GM23338 (cell line): ENCODE data around the gene PDSS1. TPM values are rescaled to one million over a fixed set of nuclear protein-coding genes. Genes with fewer than 3 reads are reported as not detected.

Experiments used
- ATAC-seq: fragments of 200-7000 bp; cut with Tn5 transposase; 3 replicates; pipeline ENCODE4 v1.9.1; 2020
- DNase-seq: peaks from one replicate; pipeline ENCODE4 v3.0.0-alpha.2; 2015; ENCODE audit warnings: low spot score
- H2AFZ ChIP-seq: fragments of 200-600 bp; sonication (generic); 2 replicates; pipeline ENCODE4 v1.8.0; 2016; ENCODE audit warnings: antibody characterized with exemption, mild to moderate bottlenecking, moderate library complexity
- H3F3A ChIP-seq: fragments of 200-600 bp; sonication (generic); replicated peaks from 2 replicates; pipeline ENCODE4 v1.8.0; 2017; ENCODE audit warnings: antibody characterized with exemption, mixed run types, low read depth
- H3K27ac ChIP-seq: fragments of 200-600 bp; sonication (generic); 2 replicates; pipeline ENCODE4 v1.6.1; 2016; ENCODE audit warnings: low read depth
- H3K27me3 ChIP-seq: fragments of 200-600 bp; sonication (generic); 2 replicates; pipeline ENCODE4 v1.8.0; 2016; ENCODE audit warnings: mild to moderate bottlenecking, mixed run types, moderate library complexity; ENCODE audit not compliant: insufficient read depth
- H3K36me3 ChIP-seq: fragments of 200-600 bp; sonication (generic); 2 replicates; pipeline ENCODE4 v1.8.0; 2016; ENCODE audit warnings: mild to moderate bottlenecking; ENCODE audit not compliant: insufficient read depth
- H3K4me1 ChIP-seq: fragments of 200-600 bp; sonication (generic); 2 replicates; pipeline ENCODE4 v1.8.0; 2016; ENCODE audit warnings: mild to moderate bottlenecking, moderate library complexity; ENCODE audit not compliant: insufficient read depth
- H3K4me2 ChIP-seq: fragments of 200-600 bp; sonication (generic); 2 replicates; pipeline ENCODE4 v1.7.1; 2017; ENCODE audit warnings: mixed run types
- H3K4me3 ChIP-seq: fragments of 200-600 bp; sonication (generic); 2 replicates; pipeline ENCODE4 v1.6.1; 2016; ENCODE audit warnings: mixed run types
- H3K79me2 ChIP-seq: fragments of 200-600 bp; sonication (generic); replicated peaks from 2 replicates; pipeline ENCODE4 v1.8.0; 2017; ENCODE audit warnings: mild to moderate bottlenecking; ENCODE audit not compliant: insufficient read depth
- H3K9me2 ChIP-seq: fragments of 200-600 bp; sonication (generic); 2 replicates; pipeline ENCODE4 v1.8.0; 2017; ENCODE audit not compliant: insufficient read depth
- H4K20me1 ChIP-seq: fragments of 200-600 bp; sonication (generic); replicated peaks from 2 replicates; pipeline ENCODE4 v1.8.0; 2017; ENCODE audit warnings: mild to moderate bottlenecking; ENCODE audit not compliant: insufficient read depth
- H3K27ac Mint-ChIP-seq: 2 replicates; pipeline ENCODE4 v1.8.0; 2020; ENCODE audit warnings: inconsistent platforms, mild to moderate bottlenecking, moderate library complexity, mixed read lengths
- H3K27me3 Mint-ChIP-seq: 3 replicates; pipeline ENCODE4 v1.8.0; 2022; ENCODE audit warnings: low read depth, mild to moderate bottlenecking, moderate library complexity, mixed read lengths, inconsistent platforms; ENCODE audit not compliant: insufficient read depth, poor library complexity
- H3K36me3 Mint-ChIP-seq: 3 replicates; pipeline ENCODE4 v1.8.0; 2021; ENCODE audit warnings: low read depth, mild to moderate bottlenecking, inconsistent platforms, moderate library complexity, mixed read lengths
- H3K4me1 Mint-ChIP-seq: 3 replicates; pipeline ENCODE4 v1.8.0; 2020; ENCODE audit warnings: mild to moderate bottlenecking, inconsistent platforms, mixed read lengths
- H3K4me3 Mint-ChIP-seq: 3 replicates; pipeline ENCODE4 v1.8.0; 2021; ENCODE audit warnings: moderate library complexity, mild to moderate bottlenecking, inconsistent platforms, mixed read lengths
- H3K9me3 Mint-ChIP-seq: 3 replicates; pipeline ENCODE4 v1.8.0; 2020; ENCODE audit warnings: moderate library complexity, mild to moderate bottlenecking, inconsistent platforms, mixed read lengths
- CREB1 ChIP-seq: fragments of 250-450 bp; sonication (Bioruptor Pico); IDR thresholded peaks from 2 replicates; pipeline ENCODE4 v1.5.0; 2020; ENCODE audit warnings: low read depth, mild to moderate bottlenecking, moderate library complexity
- EZH2 ChIP-seq: fragments of 200-600 bp; sonication (generic); IDR thresholded peaks from one replicate; pipeline ENCODE4 v1.8.0; 2017; ENCODE audit warnings: antibody characterized with exemption, mild to moderate bottlenecking, low read depth; ENCODE audit not compliant: unreplicated experiment
- EZH2phosphoT487 ChIP-seq: fragments of 200-600 bp; sonication (generic); IDR thresholded peaks from one replicate; pipeline ENCODE4 v1.8.1; 2018; ENCODE audit warnings: antibody characterized with exemption; ENCODE audit not compliant: unreplicated experiment
- JUNB ChIP-seq: IDR thresholded peaks from one replicate; pipeline ENCODE4 v1.6.1; 2016; ENCODE audit warnings: antibody characterized with exemption; ENCODE audit not compliant: unreplicated experiment
- POLR2AphosphoS5 ChIP-seq: IDR thresholded peaks from 2 replicates; pipeline ENCODE4 v1.6.1; 2016; ENCODE audit warnings: antibody characterized with exemption, low read depth
- STAT1 ChIP-seq: IDR thresholded peaks from one replicate; pipeline ENCODE4 v1.6.1; 2016; ENCODE audit warnings: antibody characterized with exemption; ENCODE audit not compliant: unreplicated experiment
- ZNF114 ChIP-seq: fragments of 250-450 bp; sonication (Bioruptor Pico); IDR thresholded peaks from 2 replicates; pipeline ENCODE4 v1.5.0; 2020; ENCODE audit warnings: mild to moderate bottlenecking, moderate library complexity
- ZNF462 ChIP-seq: fragments of 250-450 bp; sonication (Bioruptor Pico); IDR thresholded peaks from 2 replicates; pipeline ENCODE4 v1.5.0; 2020; ENCODE audit warnings: mild to moderate bottlenecking, moderate library complexity
- polyA plus RNA-seq: library from polyadenylated mRNA; unstranded; fragments of >200 nt; fragmentation: Nextera tagmentation; extraction: Ambion mirVana; gene quantifications from 2 replicates; pipeline ENCODE4 v1.2.1, GENCODE V29; 2016
- total RNA-seq: library from RNA; depleted of rRNA; stranded (reverse); fragments of >200 nt; shearing (Covaris generic); gene quantifications from 2 replicates; pipeline ENCODE4 v1.2.3, GENCODE V29; 2014
- TF ChIP-seq, protein P1 (sequence below): IDR thresholded peaks from 2 replicates; pipeline ENCODE4 v1.6.1; 2016; ENCODE audit warnings: antibody characterized with exemption
- TF ChIP-seq, protein P2 (sequence below), 2 experiments: fragments of 200-600 bp in 1 of 2; sonication (generic) in 1 of 2; conservative IDR thresholded peaks; 2 replicates each; pipeline versions ENCODE4 v1.5.1 to v1.6.1; 2016 to 2017; ENCODE audit warnings: antibody characterized with exemption in 2 of 2, low read depth in 2 of 2, mild to moderate bottlenecking in 2 of 2, moderate library complexity in 1 of 2

The PDSS1 gene
- total and polyA plus RNA-seq, 2 experiments from 2014 or later = 21.5 to 26.2 TPM

- H3K36me3 Mint-ChIP-seq = no peaks in the 10 kb centered on the region
- Histone ChIP-seq H4K20me1 (no peaks in the 10 kb centered on the region; the same call in 1 of the 2 replicates), H3K9me2 (0 out of 2 replicates have a peak, but pooled peaks cover 4% of the 10 kb centered on the region), H3K36me3 (no peaks in the 10 kb centered on the region), H3K4me1 (peaks cover 33% of the 10 kb centered on the region), H3F3A (no peaks in the 10 kb centered on the region), H3K79me2 (peaks cover 95% of the 10 kb centered on the region), H3K27me3 (no peaks in the 10 kb centered on the region), H3K4me2 (peak overlapping the region; percentile 5; the same call in 1 of the 2 replicates), H2AFZ (no peak overlapping the region), H3K4me3 (no peak overlapping the region), H3K27ac (no peak overlapping the region)
- H3K4me1 Mint-ChIP-seq = peaks cover 30% of the 10 kb centered on the region
- no peaks in the 10 kb centered on the region for H3K9me3 Mint-ChIP-seq
- DNase-seq (no peak), ATAC-seq (no peak)
- no peak for TF ChIP-seq POLR2AphosphoS5
- TF ChIP-seq, protein P1, sequence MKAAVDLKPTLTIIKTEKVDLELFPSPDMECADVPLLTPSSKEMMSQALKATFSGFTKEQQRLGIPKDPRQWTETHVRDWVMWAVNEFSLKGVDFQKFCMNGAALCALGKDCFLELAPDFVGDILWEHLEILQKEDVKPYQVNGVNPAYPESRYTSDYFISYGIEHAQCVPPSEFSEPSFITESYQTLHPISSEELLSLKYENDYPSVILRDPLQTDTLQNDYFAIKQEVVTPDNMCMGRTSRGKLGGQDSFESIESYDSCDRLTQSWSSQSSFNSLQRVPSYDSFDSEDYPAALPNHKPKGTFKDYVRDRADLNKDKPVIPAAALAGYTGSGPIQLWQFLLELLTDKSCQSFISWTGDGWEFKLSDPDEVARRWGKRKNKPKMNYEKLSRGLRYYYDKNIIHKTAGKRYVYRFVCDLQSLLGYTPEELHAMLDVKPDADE = no peak
- no peak for TF ChIP-seq EZH2phosphoT487
- H3K4me3 Mint-ChIP-seq = no peak overlapping the region
- H3K27ac Mint-ChIP-seq = no peak overlapping the region
- peaks cover 3% of the 10 kb centered on the region for H3K27me3 Mint-ChIP-seq
Measured at GRCh38 chr10:26779176-26779860, 81.8 kb downstream of the PDSS1 start.

GRCh38 chr10:26780106-26780792, 82.7 kb downstream of the PDSS1 start:
- Mint-ChIP-seq H3K27me3 (peaks cover 3% of the 10 kb centered on the region), H3K9me3 (no peaks in the 10 kb centered on the region), H3K36me3 (no peaks in the 10 kb centered on the region), H3K27ac (peak overlapping the region; percentile 59; the same call in 1 of the 2 replicates), H3K4me3 (no peak overlapping the region), H3K4me1 (peaks cover 30% of the 10 kb centered on the region)
- Histone ChIP-seq H3K4me2 (0 out of 2 replicates have a peak overlapping the region, but pooled peaks have one; percentile 16), H3K27me3 (no peaks in the 10 kb centered on the region), H3K36me3 (no peaks in the 10 kb centered on the region), H3K4me3 (no peak overlapping the region), H3K79me2 (peaks cover 93% of the 10 kb centered on the region), H2AFZ (no peak overlapping the region), H3K9me2 (0 out of 2 replicates have a peak, but pooled peaks cover 4% of the 10 kb centered on the region), H4K20me1 (no peaks in the 10 kb centered on the region; the same call in none of the 2 replicates), H3F3A (no peaks in the 10 kb centered on the region), H3K27ac (peak overlapping the region; percentile 18; the same call in 1 of the 2 replicates), H3K4me1 (peaks cover 31% of the 10 kb centered on the region)
- ATAC-seq (no peak), DNase-seq (no peak)
- TF ChIP-seq STAT1 (no peak), JUNB (no peak), ZNF462 (CRISPR knock-in tag) (no peak), EZH2 (no peak), CREB1 (no peak), ZNF114 (CRISPR knock-in tag) (no peak)
- TF ChIP-seq, protein P2, sequence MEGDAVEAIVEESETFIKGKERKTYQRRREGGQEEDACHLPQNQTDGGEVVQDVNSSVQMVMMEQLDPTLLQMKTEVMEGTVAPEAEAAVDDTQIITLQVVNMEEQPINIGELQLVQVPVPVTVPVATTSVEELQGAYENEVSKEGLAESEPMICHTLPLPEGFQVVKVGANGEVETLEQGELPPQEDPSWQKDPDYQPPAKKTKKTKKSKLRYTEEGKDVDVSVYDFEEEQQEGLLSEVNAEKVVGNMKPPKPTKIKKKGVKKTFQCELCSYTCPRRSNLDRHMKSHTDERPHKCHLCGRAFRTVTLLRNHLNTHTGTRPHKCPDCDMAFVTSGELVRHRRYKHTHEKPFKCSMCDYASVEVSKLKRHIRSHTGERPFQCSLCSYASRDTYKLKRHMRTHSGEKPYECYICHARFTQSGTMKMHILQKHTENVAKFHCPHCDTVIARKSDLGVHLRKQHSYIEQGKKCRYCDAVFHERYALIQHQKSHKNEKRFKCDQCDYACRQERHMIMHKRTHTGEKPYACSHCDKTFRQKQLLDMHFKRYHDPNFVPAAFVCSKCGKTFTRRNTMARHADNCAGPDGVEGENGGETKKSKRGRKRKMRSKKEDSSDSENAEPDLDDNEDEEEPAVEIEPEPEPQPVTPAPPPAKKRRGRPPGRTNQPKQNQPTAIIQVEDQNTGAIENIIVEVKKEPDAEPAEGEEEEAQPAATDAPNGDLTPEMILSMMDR (conservative IDR thresholded peaks at IDR 0.05; ENCODE audit: low read depth in 2 of 2) = no peak
